Activated naive CD8-positive, alpha-beta T cell (primary cell): ENCODE measurements around the gene PICK1.
"Not testable (repeated sequence)": the region's sequence is repeated elsewhere in the genome, so short reads cannot be mapped to it uniquely, and the experiment has no call there.

Experiments
- H3K27ac Mint-ChIP-seq: one replicate; pipeline ENCODE4 v1.8.0; 2021; ENCODE audit warnings: mixed read lengths
- H3K27me3 Mint-ChIP-seq: one replicate; pipeline ENCODE4 v1.8.0; 2021; ENCODE audit warnings: mixed read lengths
- H3K36me3 Mint-ChIP-seq: one replicate; pipeline ENCODE4 v1.8.0; 2021; ENCODE audit warnings: mixed read lengths
- H3K4me1 Mint-ChIP-seq: one replicate; pipeline ENCODE4 v1.8.0; 2021; ENCODE audit warnings: low read depth, mixed read lengths
- H3K4me3 Mint-ChIP-seq: one replicate; pipeline ENCODE4 v1.8.0; 2021; ENCODE audit warnings: mild to moderate bottlenecking, mixed read lengths
- H3K9me3 Mint-ChIP-seq: one replicate; pipeline ENCODE4 v1.8.0; 2021; ENCODE audit warnings: low read depth, mixed read lengths

PICK1 gene

DNA sequence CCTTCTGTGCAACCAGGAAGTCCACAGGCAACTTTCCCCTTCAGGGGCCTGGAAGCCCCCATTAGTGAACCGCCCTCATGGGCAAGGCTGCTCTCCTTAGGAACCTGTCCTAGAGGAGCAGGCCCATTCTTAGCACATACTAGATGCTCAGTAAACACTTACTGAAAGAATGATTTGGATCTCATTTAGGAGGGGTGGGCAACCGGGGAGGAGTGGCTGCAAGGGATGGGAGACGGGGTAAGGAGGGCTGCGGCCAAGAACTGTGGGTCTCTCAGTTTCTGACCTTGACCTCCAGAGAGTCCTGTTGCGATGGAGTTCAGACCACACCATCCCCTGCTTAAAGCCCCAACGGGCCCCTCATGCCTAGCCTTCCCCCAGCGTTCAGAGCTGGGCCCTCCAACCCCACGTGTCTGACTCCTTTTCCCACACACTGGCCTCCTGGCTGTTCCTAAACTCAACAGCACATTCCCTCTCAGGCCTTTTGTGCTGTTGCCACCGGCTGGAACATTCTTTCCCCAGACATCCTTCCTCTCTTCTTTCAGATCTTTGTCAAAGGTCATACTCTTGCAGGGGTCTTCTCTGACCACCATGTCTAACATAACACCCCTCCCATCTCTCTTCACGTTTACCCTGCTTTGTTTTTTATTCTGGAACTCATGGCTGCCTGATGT, 20.7 kb upstream of the PICK1 start:
- H3K4me3 Mint-ChIP-seq, result no peak overlapping the region
- H3K9me3 Mint-ChIP-seq, result no peaks in the 10 kb centered on the region
- no peaks in the 10 kb centered on the region for H3K27me3 Mint-ChIP-seq
- no peaks in the 10 kb centered on the region for H3K36me3 Mint-ChIP-seq
- H3K4me1 Mint-ChIP-seq, result no peaks in the 10 kb centered on the region
- no peak overlapping the region for H3K27ac Mint-ChIP-seq

DNA sequence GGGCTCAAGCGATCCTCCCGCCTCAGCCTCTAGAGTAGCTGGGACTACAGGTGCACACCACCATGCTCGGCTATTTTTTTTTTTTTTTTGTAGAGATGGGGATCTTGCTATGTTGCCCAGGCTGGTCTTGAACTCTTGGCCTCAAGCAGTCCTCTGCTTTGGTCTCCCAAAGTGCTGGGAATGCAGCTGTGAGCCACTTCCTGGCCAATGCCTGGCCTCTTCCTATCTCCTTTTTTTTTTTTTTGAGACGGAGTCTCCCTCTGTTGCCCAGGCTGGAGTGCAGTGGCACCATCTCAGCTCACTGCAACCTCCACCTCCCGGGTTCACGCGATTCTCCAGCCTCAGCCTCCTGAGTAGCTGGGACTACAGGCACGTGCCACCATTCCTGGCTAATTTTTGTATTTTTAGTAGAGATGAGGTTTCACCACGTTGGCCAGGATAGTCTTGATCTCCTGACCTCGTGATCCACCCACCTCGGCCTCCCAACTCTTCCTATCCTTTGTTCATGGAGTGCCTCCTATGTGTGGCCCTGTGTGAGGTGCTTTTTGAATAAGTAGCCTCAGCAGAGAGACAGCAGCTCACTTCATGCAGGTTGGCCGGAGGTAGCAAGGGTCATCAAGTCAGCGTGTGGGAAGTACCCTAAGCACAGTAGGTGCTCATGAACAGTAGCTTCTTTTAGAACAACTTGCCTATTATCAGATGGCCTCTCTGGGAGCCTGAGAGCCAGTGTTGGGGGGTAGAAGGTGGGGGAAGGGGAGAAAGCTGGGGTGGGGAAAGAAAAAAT, 19.6 kb upstream of the PICK1 start:
- not testable (repeated sequence) for H3K27ac Mint-ChIP-seq, H3K27me3 Mint-ChIP-seq, H3K4me3 Mint-ChIP-seq, H3K4me1 Mint-ChIP-seq, H3K9me3 Mint-ChIP-seq, H3K36me3 Mint-ChIP-seq

GRCh38 chr22:38038426-38038825, 18.8 kb upstream of the PICK1 start:
- H3K27me3 Mint-ChIP-seq, result no peaks in the 10 kb centered on the region

DNA sequence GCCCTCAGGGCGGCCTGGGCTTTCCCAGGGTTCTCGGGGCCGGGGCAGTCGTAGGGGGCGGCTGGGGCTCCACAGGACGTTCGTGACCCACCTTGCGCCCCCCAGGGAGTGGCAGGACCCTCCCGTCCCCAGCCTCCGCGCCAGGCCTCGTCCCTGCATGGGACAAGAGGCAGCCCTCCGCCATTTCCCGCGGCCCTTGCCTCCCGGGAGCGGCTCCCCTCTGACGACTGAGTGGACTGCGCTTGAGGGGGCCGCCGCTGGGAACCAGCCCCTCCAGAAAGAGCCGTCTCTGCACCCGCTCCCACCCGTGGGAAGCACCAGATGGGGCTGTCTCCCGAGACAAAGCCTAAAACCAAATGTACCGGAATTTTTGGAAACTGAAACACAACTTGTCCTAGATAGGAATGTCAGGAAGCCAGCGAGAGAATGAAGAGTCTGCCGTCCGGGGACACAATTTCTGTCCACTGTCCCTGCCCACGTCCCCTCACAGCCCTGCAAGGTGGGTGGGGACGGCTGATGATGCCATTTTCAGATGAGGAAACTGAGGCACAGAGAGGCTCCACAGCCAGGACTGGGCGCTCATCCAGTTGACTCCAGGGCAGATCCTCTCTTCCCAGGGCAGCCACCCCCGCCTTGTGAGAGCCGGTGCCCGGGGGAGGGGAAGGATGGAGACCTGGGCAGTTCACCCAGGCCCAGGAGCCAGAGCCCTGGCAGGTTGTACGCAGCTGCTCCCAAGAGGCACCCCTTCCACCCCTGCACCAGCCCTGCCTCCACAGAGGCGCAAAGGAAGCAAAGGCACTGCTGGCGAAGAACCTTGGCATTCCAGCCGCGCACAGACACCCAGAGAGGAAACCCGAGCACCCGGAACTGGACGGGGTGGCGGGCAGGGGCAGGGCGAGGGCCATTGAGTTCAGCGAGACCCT, 18.1 kb upstream of the PICK1 start:
- no peaks in the 10 kb centered on the region for H3K9me3 Mint-ChIP-seq
- H3K27ac Mint-ChIP-seq, result no peak overlapping the region
- no peak overlapping the region for H3K4me3 Mint-ChIP-seq
- H3K4me1 Mint-ChIP-seq, result no peaks in the 10 kb centered on the region
- H3K36me3 Mint-ChIP-seq, result no peaks in the 10 kb centered on the region
- H3K27me3 Mint-ChIP-seq, result no peaks in the 10 kb centered on the region

More at GRCh38 chr22:38038426-38038825, 18.8 kb upstream of the PICK1 start:
- H3K27ac Mint-ChIP-seq, result no peak overlapping the region
- no peaks in the 10 kb centered on the region for H3K36me3 Mint-ChIP-seq
- no peaks in the 10 kb centered on the region for H3K4me1 Mint-ChIP-seq
- no peaks in the 10 kb centered on the region for H3K9me3 Mint-ChIP-seq
- no peak overlapping the region for H3K4me3 Mint-ChIP-seq

- no peak overlapping the region for H3K4me3 Mint-ChIP-seq
- H3K27me3 Mint-ChIP-seq, result no peaks in the 10 kb centered on the region
- H3K9me3 Mint-ChIP-seq, result no peaks in the 10 kb centered on the region
- H3K4me1 Mint-ChIP-seq, result no peaks in the 10 kb centered on the region
- H3K36me3 Mint-ChIP-seq, result no peaks in the 10 kb centered on the region
- no peak overlapping the region for H3K27ac Mint-ChIP-seq
Observed at GRCh38 chr22:38040953-38041759, 16.0 kb upstream of the PICK1 start.

- Mint-ChIP-seq H3K27ac (no peak overlapping the region), H3K9me3 (no peaks in the 10 kb centered on the region), H3K4me3 (no peak overlapping the region), H3K4me1 (no peaks in the 10 kb centered on the region), H3K36me3 (no peaks in the 10 kb centered on the region), H3K27me3 (no peaks in the 10 kb centered on the region)
Observed at GRCh38 chr22:38041760-38042487, 15.3 kb upstream of the PICK1 start.

DNA sequence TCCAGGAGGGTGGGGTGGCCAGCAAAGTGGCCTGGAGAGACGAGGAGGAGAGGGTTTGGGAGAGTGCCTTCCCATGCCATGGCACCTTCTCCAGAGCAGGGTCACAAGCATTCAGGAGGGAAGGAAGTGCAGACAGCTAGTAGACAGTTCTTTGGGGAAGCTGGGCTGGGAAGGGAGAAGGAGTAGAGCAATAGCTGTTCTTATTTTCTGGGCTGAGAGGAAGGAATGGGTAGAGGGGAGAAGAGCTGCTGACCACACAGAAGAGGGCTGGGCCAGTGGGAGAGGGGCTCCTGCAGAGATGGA, 14.8 kb upstream of the PICK1 start:
- Mint-ChIP-seq H3K36me3 (no peaks in the 10 kb centered on the region), H3K4me3 (no peak overlapping the region), H3K4me1 (no peaks in the 10 kb centered on the region), H3K27ac (no peak overlapping the region), H3K27me3 (no peaks in the 10 kb centered on the region), H3K9me3 (no peaks in the 10 kb centered on the region)

DNA sequence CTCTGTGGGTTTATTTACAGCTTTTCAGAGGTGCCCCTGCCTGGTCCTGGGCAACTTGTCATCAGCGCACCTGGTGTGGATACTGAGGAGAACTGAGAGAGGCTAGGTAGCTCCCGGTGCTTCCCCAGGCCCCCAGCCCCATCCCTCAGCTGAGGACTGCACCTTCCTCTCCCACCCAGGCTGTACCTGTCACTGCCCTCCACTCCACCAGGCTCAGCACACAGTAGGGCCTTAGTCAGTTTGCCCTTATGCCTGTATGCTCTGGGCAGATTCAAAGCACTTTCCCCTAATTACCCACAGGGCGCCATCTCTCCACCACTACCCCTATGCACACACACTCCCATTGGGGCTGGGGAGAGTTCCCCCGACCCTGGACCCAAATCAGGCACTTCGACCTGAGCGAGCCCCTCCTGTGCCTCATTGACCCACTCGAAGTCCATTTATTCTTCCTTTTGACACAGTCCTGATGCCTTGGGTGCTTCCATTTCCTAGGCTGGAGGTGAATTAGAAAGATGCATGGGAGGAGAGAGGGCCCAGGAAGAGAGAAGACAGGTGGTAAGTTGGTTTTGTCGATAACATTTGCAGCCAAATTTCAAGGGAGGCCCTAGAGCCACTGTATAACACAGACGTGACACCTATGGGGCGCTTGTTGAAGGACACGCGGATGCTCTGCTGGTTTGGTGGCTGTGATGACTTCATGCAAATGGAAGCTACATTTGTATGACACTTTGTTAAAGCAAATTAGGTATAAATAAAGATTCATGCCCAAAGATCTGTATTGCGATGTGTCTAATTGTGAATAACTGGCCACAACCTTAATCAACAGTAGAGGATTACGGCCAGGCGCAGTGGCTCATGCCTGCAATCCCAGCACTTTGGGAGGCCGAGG, 13.8 kb upstream of the PICK1 start:
- Mint-ChIP-seq H3K36me3 (no peaks in the 10 kb centered on the region), H3K4me3 (no peak overlapping the region), H3K27me3 (no peaks in the 10 kb centered on the region), H3K9me3 (no peaks in the 10 kb centered on the region), H3K27ac (no peak overlapping the region), H3K4me1 (no peaks in the 10 kb centered on the region)

GRCh38 chr22:38046070-38046748, 11.0 kb upstream of the PICK1 start:
- no peak overlapping the region for H3K4me3 Mint-ChIP-seq
- no peaks in the 10 kb centered on the region for H3K4me1 Mint-ChIP-seq
- no peak overlapping the region for H3K27ac Mint-ChIP-seq
- no peaks in the 10 kb centered on the region for H3K9me3 Mint-ChIP-seq
- no peaks in the 10 kb centered on the region for H3K36me3 Mint-ChIP-seq
- H3K27me3 Mint-ChIP-seq, result no peaks in the 10 kb centered on the region

- H3K4me1 Mint-ChIP-seq, result no peaks in the 10 kb centered on the region
- H3K27ac Mint-ChIP-seq, result no peak overlapping the region
- H3K36me3 Mint-ChIP-seq, result no peaks in the 10 kb centered on the region
- H3K4me3 Mint-ChIP-seq, result no peak overlapping the region
- no peaks in the 10 kb centered on the region for H3K27me3 Mint-ChIP-seq
- H3K9me3 Mint-ChIP-seq, result no peaks in the 10 kb centered on the region
Observed at GRCh38 chr22:38049812-38050619, 7.2 kb upstream of the PICK1 start.

GRCh38 chr22:38050720-38051119, 6.5 kb upstream of the PICK1 start:
- Mint-ChIP-seq H3K27ac (no peak overlapping the region), H3K4me3 (no peak overlapping the region), H3K27me3 (no peaks in the 10 kb centered on the region), H3K9me3 (no peaks in the 10 kb centered on the region), H3K4me1 (no peaks in the 10 kb centered on the region), H3K36me3 (no peaks in the 10 kb centered on the region)

DNA sequence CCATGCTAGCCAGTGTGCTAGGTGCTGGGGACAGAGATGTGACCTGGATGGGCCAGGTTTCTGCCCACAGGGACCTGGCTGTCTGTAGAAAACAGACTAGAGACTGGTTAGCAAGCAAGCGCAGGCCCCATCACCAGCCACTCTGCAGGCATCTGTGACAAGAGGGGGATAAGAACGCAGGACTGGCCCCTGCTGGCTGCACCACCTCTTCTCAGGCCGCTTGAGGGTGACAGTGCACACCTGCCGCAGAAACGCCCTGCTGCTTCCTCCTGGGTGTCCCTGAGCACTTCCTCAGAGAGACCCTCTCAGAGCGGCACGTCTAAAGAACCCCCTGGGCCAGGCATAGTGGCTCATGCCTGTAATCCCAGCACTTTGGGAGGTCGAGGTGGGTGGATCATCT, 5.9 kb upstream of the PICK1 start:
- no peaks in the 10 kb centered on the region for H3K27me3 Mint-ChIP-seq
- no peaks in the 10 kb centered on the region for H3K4me1 Mint-ChIP-seq
- no peak overlapping the region for H3K4me3 Mint-ChIP-seq
- H3K27ac Mint-ChIP-seq, result no peak overlapping the region
- H3K36me3 Mint-ChIP-seq, result no peaks in the 10 kb centered on the region
- no peaks in the 10 kb centered on the region for H3K9me3 Mint-ChIP-seq
